Sigmoid colon (tissue), 7 donors: Measurements from ENCODE around the gene ABRACL. TPM values are rescaled to one million over a fixed set of nuclear protein-coding genes. Genes with fewer than 3 reads are reported as not detected.
A peak's percentile ranks its signal among the peaks of the same experiment; 100 is the strongest.
"Not testable (repeated sequence)": the region's sequence is repeated elsewhere in the genome, so short reads cannot be mapped to it uniquely, and the experiment has no call there.

ENCODE experiments used
- DNase-seq: peaks from one replicate; pipeline ENCODE4 v3.0.0-alpha.2; 2019
- H3K27ac ChIP-seq, 4 donors: fragments of 200-600 bp; sonication (generic); one replicate each; pipeline ENCODE4 v1.5.1; 2016 to 2019; ENCODE audit warnings: mild to moderate bottlenecking in 1 of 4
- H3K27me3 ChIP-seq, 3 donors: fragments of 200-600 bp; sonication (generic); one replicate each; pipeline ENCODE4 v1.5.1; 2019; ENCODE audit warnings: mild to moderate bottlenecking in 1 of 3
- H3K36me3 ChIP-seq, 4 donors: fragments of 200-600 bp; sonication (generic); one replicate each; pipeline ENCODE4 v1.5.1; 2016 to 2019
- H3K4me1 ChIP-seq, 4 donors: fragments of 200-600 bp; sonication (generic); one replicate each; pipeline ENCODE4 v1.5.1; 2017 to 2019
- H3K4me3 ChIP-seq, 4 donors: fragments of 200-600 bp; sonication (generic); one replicate each; pipeline ENCODE4 v1.5.1; 2017 to 2019; ENCODE audit warnings: mild to moderate bottlenecking in 2 of 4, moderate library complexity in 1 of 4
- H3K9me3 ChIP-seq, 4 donors: fragments of 200-600 bp in 3 of 4; sonication (generic) in 3 of 4; one replicate each; pipeline versions ENCODE4 v1.5.1 to v1.6.1; 2013 to 2019
- EP300 ChIP-seq, 4 donors: sonication (generic); formaldehyde crosslinking; IDR thresholded peaks; one replicate each; pipeline ENCODE4 v1.6.1; 2017; ENCODE audit warnings: antibody characterized with exemption in 4 of 4
- POLR2A ChIP-seq, 2 donors: fragments of 450-650 bp; IDR thresholded peaks; one replicate each; pipeline ENCODE4 v1.6.1; 2016; ENCODE audit warnings: antibody characterized with exemption in 2 of 2, mild to moderate bottlenecking in 2 of 2, moderate library complexity in 2 of 2
- POLR2AphosphoS5 ChIP-seq, 4 donors: sonication (generic); formaldehyde crosslinking; IDR thresholded peaks; one replicate each; pipeline ENCODE4 v1.6.1; 2017; ENCODE audit warnings: antibody characterized with exemption in 4 of 4
- WGBS, 2 donors: extraction: QIAGEN DNeasy Blood & Tissue Kit; methylation state at CpG; one replicate each; pipeline ENCODE4 v1.1.7; 2013; 5-methylcytosine and 5-hydroxymethylcytosine counted together
- intact Hi-C: fragments of 100-400 bp; cut with DNase I; formaldehyde crosslinking; loops from one replicate; pipeline ENCODE4 v1.15.1; 2023
- polyA plus RNA-seq, 3 donors: library from polyadenylated mRNA; stranded (reverse); fragments of 200-250 nt; gene quantifications; one replicate each; pipeline ENCODE4 v1.2.3, GENCODE V29; 2013
- total RNA-seq, 4 donors: library from RNA; depleted of rRNA; stranded (reverse); fragments of >200 nt; gene quantifications; one replicate each; pipeline ENCODE4 v1.1.0, GENCODE V29; 2016
- TF ChIP-seq, protein P1 (sequence below), 4 experiments: fragments of 450-650 bp in 3 of 4; fragments of 200-600 bp in 1 of 4; IDR thresholded peaks; one replicate each; pipeline ENCODE4 v1.5.1; 2016 to 2019; ENCODE audit warnings: antibody characterized with exemption in 4 of 4, mild to moderate bottlenecking in 3 of 4, moderate library complexity in 2 of 4
- donor health status: healthy with polysubstance abuse.
- donor health status: Bipolar disorder and iron deficiency.
- donor health status: healthy.

Gene ABRACL
- total and polyA plus RNA-seq, 7 donors: 6.8 to 529 (median 7.7) TPM

DNA sequence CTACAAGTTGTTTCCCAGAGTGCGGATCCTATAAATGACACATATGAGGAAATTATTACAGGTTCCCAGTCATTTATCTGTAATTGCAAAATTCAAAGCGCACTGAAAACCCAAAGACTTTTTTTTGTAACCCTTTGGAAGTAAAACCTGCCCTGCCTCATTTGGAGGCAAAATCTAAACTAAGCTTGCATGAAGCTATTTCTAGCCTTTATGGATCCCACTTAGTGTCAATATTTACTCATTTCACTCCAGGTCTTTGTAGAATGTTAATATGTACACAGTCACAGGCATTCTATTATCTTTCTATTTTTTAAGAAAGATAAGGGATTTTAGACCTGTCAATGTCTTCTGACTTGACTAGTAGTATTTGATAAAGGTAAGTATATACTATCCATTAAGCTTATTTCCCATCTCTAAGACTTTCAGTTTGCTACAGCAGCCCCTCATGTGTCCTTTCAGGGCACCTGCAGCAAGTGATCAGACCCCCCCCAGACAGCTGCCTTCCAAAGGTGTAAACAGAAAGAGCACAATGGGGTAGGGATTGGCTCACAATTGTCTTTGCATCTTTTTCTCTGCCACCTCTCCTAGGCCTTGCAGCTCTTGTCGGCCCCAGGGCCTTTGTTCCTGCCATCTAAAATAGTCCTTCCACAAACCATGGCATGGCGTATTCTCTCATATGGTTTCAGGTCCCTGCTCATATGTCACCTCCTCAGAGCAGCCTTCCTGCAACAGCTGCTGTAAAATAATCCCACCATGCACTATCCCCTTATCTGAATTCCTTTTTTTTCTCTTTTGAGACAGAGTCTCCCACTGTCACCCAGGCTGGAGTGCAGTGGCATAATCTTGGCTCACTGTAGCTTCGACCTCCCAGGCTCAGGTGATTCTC, 39.2 kb upstream of the ABRACL start:
- no peak overlapping the region for H3K4me3 ChIP-seq
- intact Hi-C loops: loop anchor here (2.0 to 10.0 kb wide), 4 partner anchors 39 to 585 kb away; partner anchors contain the start of genes ABRACL and HEBP2
- TF ChIP-seq EP300 (IDR thresholded peaks at IDR 0.05): no peak
- TF ChIP-seq POLR2AphosphoS5 (IDR thresholded peaks at IDR 0.05): no peak
- TF ChIP-seq POLR2A (IDR thresholded peaks at IDR 0.05): no peak
- TF ChIP-seq, protein P1, sequence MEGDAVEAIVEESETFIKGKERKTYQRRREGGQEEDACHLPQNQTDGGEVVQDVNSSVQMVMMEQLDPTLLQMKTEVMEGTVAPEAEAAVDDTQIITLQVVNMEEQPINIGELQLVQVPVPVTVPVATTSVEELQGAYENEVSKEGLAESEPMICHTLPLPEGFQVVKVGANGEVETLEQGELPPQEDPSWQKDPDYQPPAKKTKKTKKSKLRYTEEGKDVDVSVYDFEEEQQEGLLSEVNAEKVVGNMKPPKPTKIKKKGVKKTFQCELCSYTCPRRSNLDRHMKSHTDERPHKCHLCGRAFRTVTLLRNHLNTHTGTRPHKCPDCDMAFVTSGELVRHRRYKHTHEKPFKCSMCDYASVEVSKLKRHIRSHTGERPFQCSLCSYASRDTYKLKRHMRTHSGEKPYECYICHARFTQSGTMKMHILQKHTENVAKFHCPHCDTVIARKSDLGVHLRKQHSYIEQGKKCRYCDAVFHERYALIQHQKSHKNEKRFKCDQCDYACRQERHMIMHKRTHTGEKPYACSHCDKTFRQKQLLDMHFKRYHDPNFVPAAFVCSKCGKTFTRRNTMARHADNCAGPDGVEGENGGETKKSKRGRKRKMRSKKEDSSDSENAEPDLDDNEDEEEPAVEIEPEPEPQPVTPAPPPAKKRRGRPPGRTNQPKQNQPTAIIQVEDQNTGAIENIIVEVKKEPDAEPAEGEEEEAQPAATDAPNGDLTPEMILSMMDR (IDR thresholded peaks at IDR 0.05): no peak
- H3K36me3 ChIP-seq: no peaks in the 10 kb centered on the region
- no peak for DNase-seq
- H3K27ac ChIP-seq: peak overlapping the region in 1 of 4 donors; percentile 89
- WGBS, 2 donors: 61 to 83% methylated on average over 5 of the region's 5 CpGs
- H3K9me3 ChIP-seq: no peaks in the 10 kb centered on the region
- no peaks in the 10 kb centered on the region for H3K27me3 ChIP-seq
- H3K4me1 ChIP-seq: peaks cover 0 to 30% (median 23%) of the 10 kb centered on the region in 4 donors

GRCh38 chr6:138991206-138991605, 37.3 kb upstream of the ABRACL start:
- no peak for TF ChIP-seq POLR2AphosphoS5 (IDR thresholded peaks at IDR 0.05)
- no peak for TF ChIP-seq EP300 (IDR thresholded peaks at IDR 0.05)
- TF ChIP-seq, protein P1 (IDR thresholded peaks at IDR 0.05): no peak
- TF ChIP-seq POLR2A (IDR thresholded peaks at IDR 0.05): no peak
- Histone ChIP-seq H3K27me3 (no peaks in the 10 kb centered on the region), H3K4me1 (peaks cover 0 to 14% (median 13%) of the 10 kb centered on the region in 4 donors), H3K4me3 (no peak overlapping the region), H3K36me3 (no peaks in the 10 kb centered on the region), H3K27ac (no peak overlapping the region), H3K9me3 (no peaks in the 10 kb centered on the region)
- 80 to 90% methylated on average over 5 of the region's 5 CpGs for WGBS, 2 donors
- DNase-seq: no peak
- intact Hi-C loops: no loop called here

DNA sequence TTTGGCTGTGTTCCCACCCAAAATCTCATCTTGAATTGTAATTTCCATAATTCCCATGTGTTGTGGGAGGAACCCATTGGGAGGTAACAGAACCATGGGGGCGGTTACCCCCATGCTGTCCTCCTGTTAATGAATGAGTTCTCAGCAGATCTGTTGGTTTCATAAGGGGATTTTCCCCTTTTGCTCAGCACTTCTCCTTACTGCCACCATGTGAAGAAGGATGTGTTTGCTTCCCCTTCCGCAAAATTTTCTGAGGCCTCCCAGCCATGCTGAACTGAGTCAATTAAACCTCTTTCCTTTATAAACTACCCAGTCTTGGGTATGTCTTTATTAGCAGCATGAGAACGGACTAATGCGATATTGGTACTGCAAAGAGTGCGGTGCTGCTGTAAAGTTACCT, 35.6 kb upstream of the ABRACL start:
- WGBS, 2 donors: 89 to 92% methylated on average over 5 of the region's 5 CpGs

GRCh38 chr6:138993410-138993809, 35.1 kb upstream of the ABRACL start:
- H3K9me3 ChIP-seq, H3K4me1 ChIP-seq, H3K27me3 ChIP-seq, H3K36me3 ChIP-seq, H3K27ac ChIP-seq, H3K4me3 ChIP-seq, intact Hi-C loops, DNase-seq: not testable (repeated sequence)
- 25 to 75% methylated on average over 1 of the region's 1 CpG for WGBS, 2 donors

More for the DNA sequence above, 35.6 kb upstream of the ABRACL start:
- H3K9me3 ChIP-seq, H3K27me3 ChIP-seq, H3K27ac ChIP-seq, H3K36me3 ChIP-seq, H3K4me1 ChIP-seq, DNase-seq, H3K4me3 ChIP-seq, intact Hi-C loops: not testable (repeated sequence)

- intact Hi-C loops: no loop called here
- DNase-seq: no peak
- Histone ChIP-seq H3K27ac (no peak overlapping the region), H3K27me3 (no peaks in the 10 kb centered on the region), H3K4me1 (no peaks in the 10 kb centered on the region), H3K36me3 (no peaks in the 10 kb centered on the region), H3K4me3 (no peak overlapping the region), H3K9me3 (no peaks in the 10 kb centered on the region)
- 58 to 82% methylated on average over 3 of the region's 3 CpGs for WGBS, 2 donors
- TF ChIP-seq, protein P1 (IDR thresholded peaks at IDR 0.05): no peak
- no peak for TF ChIP-seq POLR2AphosphoS5 (IDR thresholded peaks at IDR 0.05)
- no peak for TF ChIP-seq POLR2A (IDR thresholded peaks at IDR 0.05)
- TF ChIP-seq EP300 (IDR thresholded peaks at IDR 0.05): no peak
Observed at GRCh38 chr6:138996524-138996923, 32.0 kb upstream of the ABRACL start.
